Measurements from ENCODE around the gene GJA3.

The GJA3 gene

GRCh38 chr13:20128459-20128931, 32.4 kb downstream of the GJA3 start:
- no peak for DNase-seq (ENCODE audit: low read depth, low spot score)

GRCh38 chr13:20127562-20128458, 33.0 kb downstream of the GJA3 start:
- DNase-seq (ENCODE audit: low read depth, low spot score): no peak

GRCh38 chr13:20127262-20127561, 33.6 kb downstream of the GJA3 start:
- DNase-seq (ENCODE audit: low read depth, low spot score): no peak

- DNase-seq (ENCODE audit: low read depth, low spot score): no peak
Observed at GRCh38 chr13:20126541-20127261, 34.2 kb downstream of the GJA3 start.

- DNase-seq (ENCODE audit: low read depth, low spot score): no peak
Observed at GRCh38 chr13:20125783-20126165, 35.1 kb downstream of the GJA3 start.

- no peak for DNase-seq (ENCODE audit: low read depth, low spot score)
Observed at GRCh38 chr13:20125129-20125782, 35.6 kb downstream of the GJA3 start.

GRCh38 chr13:20124303-20124702, 36.5 kb downstream of the GJA3 start:
- no peak for DNase-seq (ENCODE audit: low read depth, low spot score)

- DNase-seq (ENCODE audit: low read depth, low spot score): no peak
Observed at GRCh38 chr13:20121159-20121525, 39.7 kb downstream of the GJA3 start.

- DNase-seq (ENCODE audit: low read depth, low spot score): no peak
Observed at GRCh38 chr13:20119960-20120359, 40.9 kb downstream of the GJA3 start.

GRCh38 chr13:20118268-20119140, 42.3 kb downstream of the GJA3 start:
- DNase-seq (ENCODE audit: low read depth, low spot score): no peak

- no peak for DNase-seq (ENCODE audit: low read depth, low spot score)
Observed at GRCh38 chr13:20116213-20116612, 44.6 kb downstream of the GJA3 start.

- no peak for DNase-seq (ENCODE audit: low read depth, low spot score)
Observed at GRCh38 chr13:20114066-20114610, 46.7 kb downstream of the GJA3 start.

- no peak for DNase-seq (ENCODE audit: low read depth, low spot score)
Observed at GRCh38 chr13:20109037-20109436, 51.8 kb downstream of the GJA3 start.

GRCh38 chr13:20106742-20107141, 54.1 kb downstream of the GJA3 start:
- DNase-seq (ENCODE audit: low read depth, low spot score): no peak

GRCh38 chr13:20105161-20105689, 55.6 kb downstream of the GJA3 start:
- no peak for DNase-seq (ENCODE audit: low read depth, low spot score)

GRCh38 chr13:20102525-20103180, 58.2 kb downstream of the GJA3 start:
- DNase-seq (ENCODE audit: low read depth, low spot score): no peak

- no peak for DNase-seq (ENCODE audit: low read depth, low spot score)
Observed at GRCh38 chr13:20101467-20102316, 59.2 kb downstream of the GJA3 start.

- no peak for DNase-seq (ENCODE audit: low read depth, low spot score)
Observed at GRCh38 chr13:20099319-20099718, 61.5 kb downstream of the GJA3 start.

- no peak for DNase-seq (ENCODE audit: low read depth, low spot score)
Observed at GRCh38 chr13:20093951-20094350, 66.9 kb downstream of the GJA3 start.

- DNase-seq (ENCODE audit: low read depth, low spot score): no peak
Observed at GRCh38 chr13:20090349-20090748, 70.5 kb downstream of the GJA3 start.
